GM21786 (cell line): ENCODE measurements around the gene CGNL1.

ENCODE experiments used
- ATAC-seq: cut with Tn5 transposase; IDR thresholded peaks from one replicate; pipeline ENCODE4 v1.9.1; 2021; ENCODE audit not compliant: unreplicated experiment

Gene CGNL1

DNA sequence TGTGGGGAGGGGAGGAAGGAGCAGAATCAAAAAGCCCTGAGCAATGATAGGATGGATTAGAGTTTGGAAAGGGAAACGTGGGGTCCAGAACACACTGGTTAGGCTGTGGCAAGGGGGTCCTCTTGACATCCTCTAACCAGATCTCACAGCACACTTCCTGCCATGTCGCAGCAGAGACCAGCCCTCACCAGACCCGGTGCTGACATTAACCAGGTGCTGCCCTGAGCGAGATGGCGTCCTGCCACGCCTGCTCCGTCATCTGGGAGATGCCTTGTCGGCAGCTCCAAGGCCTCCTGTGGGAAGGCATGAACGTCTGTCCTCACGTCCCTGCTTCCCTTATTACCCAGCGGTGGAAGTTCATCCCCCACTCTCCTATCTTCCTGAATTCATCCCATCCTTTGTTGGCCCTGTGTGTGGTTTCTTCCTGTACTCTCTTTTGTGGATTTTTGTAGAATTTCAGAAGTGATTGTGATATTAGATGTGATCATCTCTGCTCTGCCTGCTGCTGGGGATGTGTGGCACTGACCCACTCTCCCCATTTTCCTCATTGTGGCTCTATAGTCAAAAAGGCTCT is 186.0 kb downstream of the CGNL1 start:
- no peak for ATAC-seq

DNA sequence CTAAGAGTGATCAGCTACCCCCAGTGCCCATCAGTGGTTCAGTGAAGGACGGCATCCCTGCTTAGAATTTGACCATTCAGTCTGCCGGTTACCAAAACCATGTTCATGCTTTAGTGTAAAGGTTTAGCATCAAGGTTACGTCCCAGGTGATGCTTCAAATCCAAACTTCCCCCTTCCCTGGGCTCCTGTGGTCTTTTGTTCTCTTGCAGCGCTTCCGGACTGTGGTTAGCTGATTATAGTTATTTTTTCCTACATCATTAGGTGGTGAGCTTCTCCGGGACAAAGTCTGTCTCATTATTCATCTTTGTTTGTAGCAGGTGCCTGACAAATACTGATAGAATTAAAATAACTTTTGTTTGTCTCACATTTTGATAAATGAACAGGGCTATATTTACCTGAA is 187.1 kb downstream of the CGNL1 start:
- ATAC-seq = no peak

DNA sequence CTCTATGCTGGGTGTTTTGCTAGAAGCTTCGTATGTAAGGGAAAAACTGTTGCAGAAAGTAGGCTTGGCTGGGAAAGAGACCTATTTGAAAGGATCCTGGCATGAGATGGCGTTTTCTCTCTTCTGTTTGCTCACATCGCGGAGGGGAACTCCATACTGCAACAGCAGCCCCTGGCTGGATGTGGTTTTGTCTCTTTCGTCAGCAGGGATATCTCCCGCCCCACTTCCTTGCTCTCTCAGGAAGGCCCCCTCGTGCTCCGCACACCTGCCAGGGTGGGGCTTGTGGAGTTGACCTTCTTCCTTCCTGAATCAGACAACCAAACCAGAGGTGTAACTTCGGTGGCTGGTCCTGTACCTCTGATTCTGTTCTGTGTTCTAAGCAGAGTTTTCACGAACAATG is 189.0 kb downstream of the CGNL1 start:
- no peak for ATAC-seq

GRCh38 chr15:57566834-57567233 is 190.5 kb downstream of the CGNL1 start:
- ATAC-seq = no peak

- no peak for ATAC-seq
These were observed 191.6 kb downstream of the CGNL1 start for GRCh38 chr15:57567891-57568290.

GRCh38 chr15:57568299-57568698 is 192.0 kb downstream of the CGNL1 start:
- ATAC-seq = no peak

- ATAC-seq = no peak
These were observed 194.0 kb downstream of the CGNL1 start for GRCh38 chr15:57570340-57570739.

- ATAC-seq = no peak
These were observed 194.7 kb downstream of the CGNL1 start for GRCh38 chr15:57570994-57571393.

DNA sequence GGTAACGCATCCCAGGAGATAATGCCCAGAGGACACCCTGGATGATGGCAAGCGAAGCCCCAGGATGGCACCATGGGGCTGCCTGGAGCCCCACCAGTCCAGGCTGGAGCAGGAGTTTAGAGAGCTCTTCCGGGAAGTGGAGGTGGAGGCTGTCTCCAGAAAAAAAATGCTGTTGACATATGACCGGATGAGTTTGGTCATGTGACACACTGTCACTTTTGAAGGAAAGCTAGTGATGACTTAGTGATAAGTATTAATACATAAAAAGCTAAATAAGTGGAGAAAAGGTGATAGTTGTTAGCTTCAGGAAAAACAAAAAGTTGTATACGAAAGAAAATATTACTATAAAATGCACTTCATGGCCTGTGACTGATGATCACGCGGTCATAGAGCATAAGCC is 195.4 kb downstream of the CGNL1 start:
- no peak for ATAC-seq

DNA sequence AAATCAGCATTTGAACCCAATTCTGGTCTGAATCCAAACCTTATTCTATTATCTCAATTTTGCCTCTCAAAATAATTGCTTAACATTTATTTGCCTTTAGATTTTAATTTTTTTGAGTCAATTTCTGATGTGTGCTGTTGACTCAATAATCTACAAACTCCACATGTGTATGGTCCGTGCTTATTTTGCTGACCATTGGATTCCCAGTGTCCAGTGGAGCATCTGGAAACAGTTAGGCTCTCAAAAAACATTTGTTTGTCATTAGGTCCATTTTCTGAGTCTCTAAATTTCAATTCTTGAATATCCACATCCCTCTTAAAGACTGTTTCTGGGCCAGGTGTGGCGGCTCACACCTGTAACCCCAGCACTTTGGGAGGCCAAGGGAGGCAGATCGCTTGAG is 196.2 kb downstream of the CGNL1 start:
- no peak for ATAC-seq

DNA sequence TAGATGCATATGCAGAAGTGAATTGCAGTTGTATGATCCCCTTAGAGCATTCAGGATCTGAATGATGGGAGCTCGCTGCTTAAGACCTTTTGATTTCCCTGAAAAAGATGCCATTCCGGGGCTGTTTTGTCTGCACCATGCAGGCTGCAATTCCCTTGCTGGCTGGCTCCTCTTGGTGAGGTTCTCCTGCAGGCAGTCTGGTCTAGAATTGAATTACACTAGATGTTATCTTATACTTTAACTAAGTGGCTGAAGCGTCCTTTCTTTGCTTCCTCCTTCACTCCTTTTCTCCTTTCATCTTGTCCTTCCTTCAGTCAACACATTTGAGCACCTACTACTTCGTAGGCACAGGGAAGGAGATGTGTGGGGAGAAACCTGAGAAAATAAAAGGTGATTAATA is 196.8 kb downstream of the CGNL1 start:
- ATAC-seq = no peak

DNA sequence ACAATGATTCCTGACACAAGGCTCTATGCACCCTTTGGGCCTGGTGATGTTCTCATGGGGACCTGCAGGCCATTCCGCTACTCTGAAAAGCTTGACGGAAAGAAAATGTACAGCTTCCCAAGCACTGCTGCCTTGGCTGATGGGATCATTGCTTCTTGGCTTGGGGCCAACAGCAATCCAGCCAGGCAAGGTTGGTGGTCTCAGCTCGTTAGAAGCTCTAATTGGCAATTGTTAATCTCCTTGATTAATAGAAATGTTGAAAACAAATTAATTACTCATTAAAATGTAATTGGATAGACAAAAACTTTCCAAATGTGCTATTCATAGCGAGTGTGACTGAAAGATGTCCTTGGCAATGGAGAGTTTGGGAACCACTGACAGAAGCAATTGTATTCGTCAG is 199.1 kb downstream of the CGNL1 start:
- ATAC-seq = no peak

GRCh38 chr15:57578288-57578900 is 202.1 kb downstream of the CGNL1 start:
- ATAC-seq = no peak

DNA sequence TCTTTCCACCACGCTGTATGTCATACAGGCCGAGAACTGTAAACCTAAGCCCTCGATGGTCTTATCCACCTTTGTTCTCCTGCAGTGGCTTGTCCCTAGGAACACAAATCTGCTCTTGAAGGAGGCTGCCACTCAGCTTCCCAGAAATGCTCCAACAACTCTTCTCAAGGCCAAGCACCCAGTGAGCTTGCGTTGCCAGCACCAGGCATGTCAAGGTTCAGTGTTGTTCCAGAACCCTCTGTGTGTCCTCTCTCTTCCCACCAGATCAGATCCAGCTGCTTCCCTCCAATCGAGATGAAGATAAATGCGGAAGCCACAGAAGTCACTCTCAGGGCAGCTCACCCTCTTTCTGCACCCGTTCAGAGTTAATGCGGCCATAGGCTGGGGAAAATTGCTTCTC is 204.1 kb downstream of the CGNL1 start:
- ATAC-seq = no peak

DNA sequence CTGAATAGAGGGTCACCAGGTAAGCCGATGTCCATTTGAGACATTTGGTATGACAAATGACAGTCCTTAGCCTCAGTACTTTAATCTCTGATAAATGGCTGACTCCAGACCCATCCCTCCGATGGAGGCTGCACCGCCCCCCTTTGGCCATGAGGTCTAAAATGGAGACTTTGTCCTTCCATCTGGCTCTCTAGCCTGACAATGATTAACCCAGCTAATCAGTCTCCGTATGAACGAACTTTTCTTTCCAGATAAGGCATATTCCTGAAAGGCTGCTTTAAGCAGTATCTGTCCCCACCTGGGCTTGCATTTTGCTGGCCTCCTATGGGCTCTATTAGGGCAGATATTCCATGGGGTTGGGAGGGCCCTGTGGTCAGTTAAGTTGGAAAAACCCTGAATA is 204.6 kb downstream of the CGNL1 start:
- no peak for ATAC-seq

GRCh38 chr15:57582090-57582489 is 205.8 kb downstream of the CGNL1 start:
- no peak for ATAC-seq

GRCh38 chr15:57583282-57583681 is 207.0 kb downstream of the CGNL1 start:
- no peak for ATAC-seq

DNA sequence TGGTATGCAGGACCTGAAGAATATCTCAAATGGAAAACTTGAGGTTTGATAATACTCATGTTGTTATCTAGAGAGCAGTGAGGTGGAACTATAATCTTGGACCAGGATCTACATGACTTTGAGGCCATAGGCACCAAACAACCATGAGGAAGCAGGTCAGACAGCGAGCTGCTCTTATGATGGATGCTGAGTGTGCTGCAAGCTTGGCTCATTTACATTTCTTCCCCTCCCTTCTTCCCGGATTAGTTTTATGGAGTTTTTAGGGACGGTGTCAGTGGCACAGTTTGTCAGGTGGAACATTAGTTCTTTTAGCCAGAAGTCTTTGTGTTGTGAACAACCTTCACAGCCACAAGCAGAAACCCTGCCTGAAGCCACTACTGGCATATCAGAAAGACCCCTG is 207.4 kb downstream of the CGNL1 start:
- no peak for ATAC-seq

DNA sequence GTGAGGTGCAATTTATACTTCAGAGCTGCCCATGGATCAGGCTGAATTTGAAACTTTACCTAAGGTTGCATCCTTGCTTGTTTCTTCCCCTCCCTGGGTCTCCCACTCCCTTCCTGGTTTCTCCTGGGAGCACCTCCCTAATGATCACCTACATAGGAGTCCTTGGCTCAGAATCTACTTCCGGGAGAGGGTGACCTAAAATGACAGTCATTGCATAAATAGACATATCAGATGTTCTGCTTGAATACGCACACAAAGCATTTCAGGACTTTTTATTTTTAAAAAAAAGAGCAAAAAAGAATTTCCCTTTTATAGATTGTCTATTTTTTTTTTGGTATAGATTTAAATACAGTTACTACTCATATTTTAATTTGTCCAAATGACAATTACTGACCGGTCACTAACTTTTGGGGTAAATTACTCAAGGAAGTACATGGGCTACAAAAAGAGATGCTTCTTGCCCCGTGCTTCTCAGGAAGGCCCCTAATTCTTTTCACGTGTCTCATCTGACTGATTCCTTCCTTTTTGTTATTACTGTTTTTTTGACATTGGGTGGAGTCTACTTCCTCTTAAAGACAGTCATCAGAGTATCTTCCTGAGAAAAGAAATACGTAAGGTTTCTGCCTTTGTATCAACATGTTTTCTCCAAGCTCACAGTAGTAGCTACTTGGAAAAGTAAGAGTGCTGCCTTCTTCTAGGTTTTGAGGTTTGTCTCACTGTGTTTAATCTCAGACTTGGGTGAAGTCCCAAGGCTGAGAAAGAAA is 210.5 kb downstream of the CGNL1 start:
- no peak for ATAC-seq

DNA sequence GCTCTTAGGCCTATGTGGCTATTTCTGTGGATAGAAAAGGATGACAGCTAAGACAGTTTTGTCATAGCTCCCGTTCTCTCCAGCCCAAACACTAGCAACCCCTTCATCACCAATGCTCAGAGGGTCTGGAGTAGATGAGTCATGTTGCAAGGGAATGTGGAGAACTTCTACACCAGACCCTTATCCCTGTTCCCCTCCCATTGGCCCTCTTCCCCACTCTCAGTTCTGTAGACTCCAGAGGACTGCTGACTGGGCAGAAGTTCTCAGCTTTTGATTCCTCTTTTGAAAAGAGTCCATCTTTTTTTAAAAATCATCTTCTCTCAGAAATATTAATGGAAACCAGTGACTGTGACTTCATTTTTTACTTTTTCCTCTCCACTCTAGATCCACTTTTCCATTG is 213.0 kb downstream of the CGNL1 start:
- no peak for ATAC-seq

DNA sequence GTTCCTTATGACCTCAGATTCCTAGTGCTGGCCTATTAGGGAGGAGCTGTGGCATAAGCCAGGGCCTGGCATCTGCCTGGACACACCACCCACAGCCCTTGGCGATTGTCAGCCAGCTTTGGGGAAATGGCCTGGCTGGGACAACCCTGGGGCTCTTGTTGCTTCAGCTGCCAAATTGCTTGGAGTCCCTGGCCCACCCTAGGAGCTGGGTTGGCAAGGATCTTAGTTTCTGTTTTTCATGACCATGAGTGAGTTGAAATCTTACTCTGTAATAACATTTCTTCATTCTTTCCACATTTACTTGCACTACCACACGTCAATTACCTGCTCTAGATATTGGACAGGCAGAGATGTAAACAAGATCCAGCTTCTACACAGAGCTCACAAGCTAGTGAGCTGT is 213.4 kb downstream of the CGNL1 start:
- no peak for ATAC-seq

DNA sequence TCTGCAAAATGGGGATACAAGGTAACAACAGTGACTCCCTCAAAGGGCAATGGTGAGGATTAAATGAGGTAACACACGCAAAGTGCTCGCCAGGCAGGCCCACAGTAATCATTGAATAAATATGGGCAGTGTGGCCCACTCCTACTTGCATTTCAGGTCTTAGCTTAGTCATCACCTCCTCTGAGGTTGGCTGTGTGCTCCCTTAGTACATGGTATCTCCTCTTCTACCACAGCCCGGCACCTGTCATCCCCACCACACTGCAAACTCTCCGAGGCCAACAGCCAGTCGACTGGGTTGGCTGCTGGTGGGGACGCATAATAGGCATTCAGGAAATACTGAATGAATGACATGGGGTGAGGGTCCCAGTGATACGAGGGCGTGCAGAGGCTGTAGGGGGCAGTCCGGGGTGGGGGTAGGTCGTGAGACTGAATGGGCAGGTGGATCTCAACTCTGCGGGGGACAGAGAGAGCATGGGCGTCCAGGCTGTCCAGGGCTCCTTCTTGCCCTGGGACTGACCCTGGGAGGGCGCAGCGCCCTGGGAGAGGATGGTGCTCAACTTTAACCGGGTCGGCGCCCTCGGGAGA is 215.0 kb downstream of the CGNL1 start:
- no peak for ATAC-seq
